ENCODE data around the gene PSMG4. TPM values are rescaled to one million over a fixed set of nuclear protein-coding genes. Genes with fewer than 3 reads are reported as not detected.

The PSMG4 gene
- total and polyA plus RNA-seq, 2 donors from 2014 or later = 24.9 to 36.8 TPM

- Histone ChIP-seq H3K27ac (ENCODE audit: low read depth in 2 of 2, low read length in 2 of 2) (peak overlapping the region; percentile 78 to 81), H3K27me3 (ENCODE audit: control insufficient read depth, insufficient read depth, low read length) (no peaks in the 10 kb centered on the region), H3K9me3 (ENCODE audit: control insufficient read depth in 2 of 3, insufficient read depth in 1 of 3, low read length in 3 of 3) (no peaks in the 10 kb centered on the region), H3K36me3 (ENCODE audit: control insufficient read depth in 2 of 3, insufficient read depth in 3 of 3, low read length in 3 of 3) (peaks cover 0 to 11% (median 5%) of the 10 kb centered on the region in 3 donors), H3K4me1 (ENCODE audit: control insufficient read depth in 2 of 3, insufficient read depth in 2 of 3, low read depth in 1 of 3, low read length in 3 of 3) (peaks cover 0 to 24% (median 22%) of the 10 kb centered on the region in 3 donors), H3K4me3 (ENCODE audit: low read length in 3 of 3) (peak overlapping the region in 1 of 3 donors; percentile 38), H3K9ac (ENCODE audit: low read length in 3 of 3) (peak overlapping the region in 2 of 3 donors; percentile 48 to 72)
- intact Hi-C loops (cut with DNase I) = no loop called here
- no peak for TF ChIP-seq CTCF (IDR thresholded peaks at IDR 0.05; ENCODE audit: borderline replicate concordance, extremely low read depth, insufficient read depth)
- DNase-seq = peak in 1 of 5 donors; percentile 54
- FAIRE-seq = no peak
These were observed 2.2 kb downstream of the PSMG4 start for GRCh38 chr6:3260772-3261517.

- H3K36me3 ChIP-seq (ENCODE audit: control insufficient read depth in 2 of 3, insufficient read depth in 3 of 3, low read length in 3 of 3) = peaks cover 0 to 11% (median 5%) of the 10 kb centered on the region in 3 donors
- H3K4me3 ChIP-seq (ENCODE audit: low read length in 3 of 3) = peak overlapping the region in 1 of 3 donors; percentile 38
- no peak for FAIRE-seq
- no peak for TF ChIP-seq CTCF (IDR thresholded peaks at IDR 0.05; ENCODE audit: borderline replicate concordance, extremely low read depth, insufficient read depth)
- no peaks in the 10 kb centered on the region for H3K27me3 ChIP-seq (ENCODE audit: control insufficient read depth, insufficient read depth, low read length)
- peaks cover 0 to 24% (median 22%) of the 10 kb centered on the region in 3 donors for H3K4me1 ChIP-seq (ENCODE audit: control insufficient read depth in 2 of 3, insufficient read depth in 2 of 3, low read depth in 1 of 3, low read length in 3 of 3)
- H3K27ac ChIP-seq (ENCODE audit: low read depth in 2 of 2, low read length in 2 of 2) = peak overlapping the region; percentile 78 to 81
- H3K9ac ChIP-seq (ENCODE audit: low read length in 3 of 3) = peak overlapping the region in 2 of 3 donors; percentile 46 to 72
- peak in 1 of 5 donors; percentile 39 for DNase-seq
- H3K9me3 ChIP-seq (ENCODE audit: control insufficient read depth in 2 of 3, insufficient read depth in 1 of 3, low read length in 3 of 3) = no peaks in the 10 kb centered on the region
- intact Hi-C loops (cut with DNase I) = no loop called here
These were observed 2.7 kb downstream of the PSMG4 start for GRCh38 chr6:3261518-3261820.

GRCh38 chr6:3261921-3262320 is 3.2 kb downstream of the PSMG4 start:
- peak overlapping the region in 2 of 3 donors; percentile 46 to 72 for H3K9ac ChIP-seq (ENCODE audit: low read length in 3 of 3)
- no peak for TF ChIP-seq CTCF (IDR thresholded peaks at IDR 0.05; ENCODE audit: borderline replicate concordance, extremely low read depth, insufficient read depth)
- H3K9me3 ChIP-seq (ENCODE audit: control insufficient read depth in 2 of 3, insufficient read depth in 1 of 3, low read length in 3 of 3) = no peaks in the 10 kb centered on the region
- peak overlapping the region; percentile 79 to 81 for H3K27ac ChIP-seq (ENCODE audit: low read depth in 2 of 2, low read length in 2 of 2)
- peaks cover 0 to 11% (median 5%) of the 10 kb centered on the region in 3 donors for H3K36me3 ChIP-seq (ENCODE audit: control insufficient read depth in 2 of 3, insufficient read depth in 3 of 3, low read length in 3 of 3)
- peak in 1 of 5 donors; percentile 67 for DNase-seq
- H3K4me3 ChIP-seq (ENCODE audit: low read length in 3 of 3) = peak overlapping the region in 1 of 3 donors; percentile 38
- no peaks in the 10 kb centered on the region for H3K27me3 ChIP-seq (ENCODE audit: control insufficient read depth, insufficient read depth, low read length)
- intact Hi-C loops (cut with DNase I) = no loop called here
- H3K4me1 ChIP-seq (ENCODE audit: control insufficient read depth in 2 of 3, insufficient read depth in 2 of 3, low read depth in 1 of 3, low read length in 3 of 3) = peaks cover 0 to 24% (median 22%) of the 10 kb centered on the region in 3 donors
- FAIRE-seq = no peak

All from kidney (tissue), 14 donors.